ENCODE data around the gene ARHGEF16.

Gene ARHGEF16

GRCh38 chr1:3423245-3423829 lies 31.1 kb upstream of the ARHGEF16 start:
- DNase-seq, result no peak

GRCh38 chr1:3423896-3424611 lies 30.4 kb upstream of the ARHGEF16 start:
- no peak for DNase-seq

- DNase-seq, result no peak
These were observed 28.8 kb upstream of the ARHGEF16 start for GRCh38 chr1:3425486-3426215.

- DNase-seq, result no peak
These were observed 27.4 kb upstream of the ARHGEF16 start for GRCh38 chr1:3426956-3427535.

GRCh38 chr1:3427711-3428704 lies 26.5 kb upstream of the ARHGEF16 start:
- DNase-seq, result no peak

GRCh38 chr1:3428899-3429298 lies 25.6 kb upstream of the ARHGEF16 start:
- no peak for DNase-seq

- no peak for DNase-seq
These were observed 25.1 kb upstream of the ARHGEF16 start for GRCh38 chr1:3429320-3429719.

GRCh38 chr1:3429766-3430165 lies 24.7 kb upstream of the ARHGEF16 start:
- DNase-seq, result no peak

- no peak for DNase-seq
These were observed 24.1 kb upstream of the ARHGEF16 start for GRCh38 chr1:3430406-3430805.

GRCh38 chr1:3430820-3431219 lies 23.6 kb upstream of the ARHGEF16 start:
- no peak for DNase-seq

- DNase-seq, result no peak
These were observed 23.2 kb upstream of the ARHGEF16 start for GRCh38 chr1:3431266-3431665.

- DNase-seq, result no peak
These were observed 22.8 kb upstream of the ARHGEF16 start for GRCh38 chr1:3431686-3432085.

GRCh38 chr1:3432306-3432705 lies 22.2 kb upstream of the ARHGEF16 start:
- no peak for DNase-seq

- DNase-seq, result no peak
These were observed 21.4 kb upstream of the ARHGEF16 start for GRCh38 chr1:3433076-3433475.

- no peak for DNase-seq
These were observed 20.7 kb upstream of the ARHGEF16 start for GRCh38 chr1:3433596-3434320.

GRCh38 chr1:3434406-3435110 lies 19.9 kb upstream of the ARHGEF16 start:
- DNase-seq, result no peak

GRCh38 chr1:3435666-3436065 lies 18.8 kb upstream of the ARHGEF16 start:
- no peak for DNase-seq

- no peak for DNase-seq
These were observed 18.0 kb upstream of the ARHGEF16 start for GRCh38 chr1:3436451-3436850.

GRCh38 chr1:3436901-3437300 lies 17.6 kb upstream of the ARHGEF16 start:
- DNase-seq, result no peak

- DNase-seq, result no peak
These were observed 15.7 kb upstream of the ARHGEF16 start for GRCh38 chr1:3438661-3439180.
